HS-27A (cell line): ENCODE results near the gene CD160.
"Not testable (repeated sequence)": the region's sequence is repeated elsewhere in the genome, so short reads cannot be mapped to it uniquely, and the experiment has no call there.

Experiments used
- DNase-seq: peaks from one replicate; pipeline ENCODE4 v3.0.0-alpha.2; 2012; ENCODE audit warnings: low read depth, missing footprints

CD160 gene

GRCh38 chr1:145719230-145720079 is at the start of gene CD160:
Gene CD160 (plus strand): TSS chr1:145719499. CDS start chr1:145728328, 8,829 bp downstream.
- DNase-seq = no peak

GRCh38 chr1:145670995-145671745 is 48.1 kb upstream of the CD160 start:
- not testable (repeated sequence) for DNase-seq

GRCh38 chr1:145673217-145673616 is 46.1 kb upstream of the CD160 start:
- DNase-seq = not testable (repeated sequence)

- DNase-seq = not testable (repeated sequence)
Observed at GRCh38 chr1:145684858-145685257, 34.4 kb upstream of the CD160 start.

- not testable (repeated sequence) for DNase-seq
Observed at GRCh38 chr1:145686078-145686477, 33.2 kb upstream of the CD160 start.

- no peak for DNase-seq
Observed at GRCh38 chr1:145688328-145688727, 31.0 kb upstream of the CD160 start.

- DNase-seq = no peak
Observed at GRCh38 chr1:145688924-145689323, 30.4 kb upstream of the CD160 start.

GRCh38 chr1:145689922-145690321 is 29.4 kb upstream of the CD160 start:
- no peak for DNase-seq

- no peak for DNase-seq
Observed at GRCh38 chr1:145690587-145691558, 28.4 kb upstream of the CD160 start.

- no peak for DNase-seq
Observed at GRCh38 chr1:145692785-145693443, 26.4 kb upstream of the CD160 start.

GRCh38 chr1:145695821-145696629 is 23.3 kb upstream of the CD160 start:
- DNase-seq = no peak

- no peak for DNase-seq
Observed at GRCh38 chr1:145696630-145696960, 22.7 kb upstream of the CD160 start.

- DNase-seq = no peak
Observed at GRCh38 chr1:145701306-145701862, 17.9 kb upstream of the CD160 start.

GRCh38 chr1:145702052-145702451 is 17.2 kb upstream of the CD160 start:
- DNase-seq = no peak

- no peak for DNase-seq
Observed at GRCh38 chr1:145702826-145703225, 16.5 kb upstream of the CD160 start.

GRCh38 chr1:145705622-145706021 is 13.7 kb upstream of the CD160 start:
- DNase-seq = no peak

GRCh38 chr1:145706086-145706664 is 13.1 kb upstream of the CD160 start:
- peak; percentile 72 for DNase-seq

- DNase-seq = no peak
Observed at GRCh38 chr1:145707183-145707867, 12.0 kb upstream of the CD160 start, which contains the start of gene PDZK1. Gene PDZK1 (minus strand): TSS chr1:145707368. CDS start chr1:145688021, 19,347 bp downstream.

GRCh38 chr1:145708063-145708462 is 11.2 kb upstream of the CD160 start:
- DNase-seq = no peak
